OCI-LY3 (cell line): ENCODE measurements around the gene AMOTL1.

Experiments
- H2AFZ ChIP-seq: fragments of 200-600, 300-600 bp; shearing (Covaris generic); 2 replicates; pipeline ENCODE4 v1.6.0; 2014; ENCODE audit warnings: antibody characterized with exemption, low read depth, low read length
- H3K27ac ChIP-seq: fragments of 200-600, 300-600 bp; sonication (generic); 2 replicates; pipeline ENCODE4 v1.5.1; 2014; ENCODE audit warnings: mild to moderate bottlenecking, low read length, moderate library complexity, mixed read lengths
- H3K27me3 ChIP-seq: fragments of 200-600, 300-600 bp; sonication (generic); 2 replicates; pipeline ENCODE4 v1.6.1; 2014; ENCODE audit warnings: low read depth, low read length, mixed read lengths
- H3K36me3 ChIP-seq: fragments of 200-600, 300-600 bp; sonication (generic); replicated peaks from 2 replicates; pipeline ENCODE3; 2014; ENCODE audit warnings: low read depth, low read length, mixed read lengths
- H3K4me1 ChIP-seq: fragments of 300-600, 200-600 bp; sonication (generic); 2 replicates; pipeline ENCODE4 v1.6.1; 2014; ENCODE audit warnings: low read length, mixed read lengths
- H3K4me2 ChIP-seq: fragments of 200-600, 300-600 bp; sonication (generic); 2 replicates; pipeline ENCODE4 v1.6.1; 2014; ENCODE audit warnings: low read length, mixed read lengths
- H3K4me3 ChIP-seq: fragments of 300-600, 200-600 bp; sonication (generic); 2 replicates; pipeline ENCODE4 v1.5.1; 2014; ENCODE audit warnings: antibody characterized with exemption, mild to moderate bottlenecking, low read length, moderate library complexity
- H3K79me2 ChIP-seq: fragments of 300-600, 200-600 bp; shearing (Covaris generic); 2 replicates; pipeline ENCODE4 v1.6.1; 2014; ENCODE audit warnings: mild to moderate bottlenecking, low read length, mixed read lengths
- H3K9ac ChIP-seq: fragments of 300-600, 200-600 bp; shearing (Covaris generic); 2 replicates; pipeline ENCODE4 v1.6.0; 2014; ENCODE audit warnings: mild to moderate bottlenecking, low read length, moderate library complexity
- H3K9me3 ChIP-seq: fragments of 200-600, 300-600 bp; shearing (Covaris generic); 2 replicates; pipeline ENCODE4 v1.6.1; 2014; ENCODE audit warnings: low read length, mixed read lengths; ENCODE audit not compliant: insufficient read depth
- H4K20me1 ChIP-seq: fragments of 200-600, 300-600 bp; sonication (generic); 2 replicates; pipeline ENCODE4 v1.6.1; 2016; ENCODE audit warnings: low read length, mixed read lengths; ENCODE audit not compliant: insufficient read depth
- EZH2phosphoT487 ChIP-seq: fragments of 200-600 bp; shearing (Covaris generic); IDR thresholded peaks from 2 replicates; pipeline ENCODE4 v1.6.1; 2018; ENCODE audit warnings: antibody characterized with exemption, mixed run types, low read depth
- TF ChIP-seq, protein P1 (sequence below): fragments of 200-600, 300-600 bp; sonication (generic); IDR thresholded peaks from 2 replicates; pipeline ENCODE4 v1.5.1; 2014; ENCODE audit warnings: antibody characterized with exemption, low read length, low read depth

AMOTL1 gene

DNA sequence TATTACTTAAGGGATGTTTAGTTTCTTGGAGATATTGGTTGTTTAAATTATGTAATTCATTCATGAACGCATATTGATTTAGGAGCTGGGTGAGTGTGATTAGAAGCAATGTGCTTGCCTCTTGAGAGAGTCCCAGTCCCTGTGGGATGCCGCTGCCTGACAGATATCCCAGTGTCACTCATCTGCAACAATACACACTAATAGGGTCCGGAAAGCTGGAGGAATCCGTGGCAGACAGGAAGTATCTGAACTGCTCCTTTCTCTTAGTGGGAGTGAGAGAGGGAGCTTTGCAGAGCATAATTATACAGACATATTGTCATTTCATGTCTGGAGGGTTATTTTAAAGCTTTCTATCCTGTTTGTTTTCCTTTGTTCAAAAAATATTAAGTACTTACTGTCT is 17.4 kb downstream of the AMOTL1 start:
- Histone ChIP-seq H3K4me2 (no peak overlapping the region), H3K79me2 (peaks cover 84% of the 10 kb centered on the region), H4K20me1 (peaks cover 52% of the 10 kb centered on the region)

DNA sequence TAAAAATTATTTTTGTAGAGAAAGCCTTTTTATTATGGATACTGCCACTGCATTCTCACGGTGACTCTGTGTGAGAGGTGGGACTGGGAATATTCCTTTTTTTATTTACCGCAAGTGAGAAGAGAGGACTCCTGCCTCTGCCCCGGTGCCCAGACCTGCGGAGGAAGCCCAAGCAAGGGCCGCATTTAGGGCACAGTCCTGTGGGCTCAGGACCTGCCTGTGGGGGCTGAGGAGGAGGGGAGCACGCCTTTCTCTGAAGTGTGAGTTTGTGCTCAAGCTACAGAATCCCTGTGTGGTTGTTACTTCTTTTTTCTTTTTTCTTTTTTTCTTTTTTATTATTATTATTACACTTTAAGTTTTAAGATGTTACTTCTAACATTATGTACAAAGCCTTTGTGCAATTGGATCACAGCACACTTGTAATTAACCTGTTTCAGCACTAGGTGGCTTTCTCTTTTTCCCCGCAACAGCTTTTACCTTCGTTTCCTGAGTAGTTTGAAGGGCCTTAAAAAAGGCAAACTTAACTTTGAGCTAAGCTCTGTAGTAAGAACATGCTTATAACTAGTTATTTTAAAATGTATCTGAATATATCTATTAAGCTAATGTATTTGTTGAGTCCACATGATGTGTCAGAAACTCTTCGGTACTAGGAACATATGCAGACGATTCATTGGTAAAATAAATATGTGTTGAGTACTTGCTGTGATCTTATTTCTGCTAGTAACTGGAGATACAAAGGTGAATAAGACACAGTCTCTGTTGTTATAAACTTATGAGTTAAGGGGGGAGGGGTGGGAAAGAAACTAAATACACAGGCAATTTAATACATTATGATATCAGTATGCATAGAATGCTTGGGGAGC is 18.3 kb downstream of the AMOTL1 start:
- no peak overlapping the region for H2AFZ ChIP-seq
- H3K79me2 ChIP-seq, result peaks cover 85% of the 10 kb centered on the region
- H3K4me3 ChIP-seq, result no peak overlapping the region
- no peak overlapping the region for H3K27ac ChIP-seq
- TF ChIP-seq EZH2phosphoT487, result no peak
- TF ChIP-seq, protein P1, sequence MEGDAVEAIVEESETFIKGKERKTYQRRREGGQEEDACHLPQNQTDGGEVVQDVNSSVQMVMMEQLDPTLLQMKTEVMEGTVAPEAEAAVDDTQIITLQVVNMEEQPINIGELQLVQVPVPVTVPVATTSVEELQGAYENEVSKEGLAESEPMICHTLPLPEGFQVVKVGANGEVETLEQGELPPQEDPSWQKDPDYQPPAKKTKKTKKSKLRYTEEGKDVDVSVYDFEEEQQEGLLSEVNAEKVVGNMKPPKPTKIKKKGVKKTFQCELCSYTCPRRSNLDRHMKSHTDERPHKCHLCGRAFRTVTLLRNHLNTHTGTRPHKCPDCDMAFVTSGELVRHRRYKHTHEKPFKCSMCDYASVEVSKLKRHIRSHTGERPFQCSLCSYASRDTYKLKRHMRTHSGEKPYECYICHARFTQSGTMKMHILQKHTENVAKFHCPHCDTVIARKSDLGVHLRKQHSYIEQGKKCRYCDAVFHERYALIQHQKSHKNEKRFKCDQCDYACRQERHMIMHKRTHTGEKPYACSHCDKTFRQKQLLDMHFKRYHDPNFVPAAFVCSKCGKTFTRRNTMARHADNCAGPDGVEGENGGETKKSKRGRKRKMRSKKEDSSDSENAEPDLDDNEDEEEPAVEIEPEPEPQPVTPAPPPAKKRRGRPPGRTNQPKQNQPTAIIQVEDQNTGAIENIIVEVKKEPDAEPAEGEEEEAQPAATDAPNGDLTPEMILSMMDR, result peak; percentile 60
- H3K9me3 ChIP-seq, result no peaks in the 10 kb centered on the region
- no peak overlapping the region for H3K9ac ChIP-seq
- H3K36me3 ChIP-seq, result no peaks in the 10 kb centered on the region
- peaks cover 55% of the 10 kb centered on the region for H4K20me1 ChIP-seq
- H3K4me2 ChIP-seq, result 0 out of 2 replicates have a peak overlapping the region, but pooled peaks have one; percentile 19
- H3K27me3 ChIP-seq, result no peaks in the 10 kb centered on the region
- 0 out of 2 replicates have a peak, but pooled peaks cover 3% of the 10 kb centered on the region for H3K4me1 ChIP-seq

More for the DNA sequence above, 17.4 kb downstream of the AMOTL1 start:
- H3K9ac ChIP-seq, result no peak overlapping the region
- TF ChIP-seq, protein P1, result no peak
- TF ChIP-seq EZH2phosphoT487, result no peak
- H3K36me3 ChIP-seq, result no peaks in the 10 kb centered on the region
- no peaks in the 10 kb centered on the region for H3K9me3 ChIP-seq
- H3K4me3 ChIP-seq, result no peak overlapping the region
- 0 out of 2 replicates have a peak, but pooled peaks cover 3% of the 10 kb centered on the region for H3K4me1 ChIP-seq
- H3K27ac ChIP-seq, result no peak overlapping the region
- H2AFZ ChIP-seq, result no peak overlapping the region
- H3K27me3 ChIP-seq, result no peaks in the 10 kb centered on the region

DNA sequence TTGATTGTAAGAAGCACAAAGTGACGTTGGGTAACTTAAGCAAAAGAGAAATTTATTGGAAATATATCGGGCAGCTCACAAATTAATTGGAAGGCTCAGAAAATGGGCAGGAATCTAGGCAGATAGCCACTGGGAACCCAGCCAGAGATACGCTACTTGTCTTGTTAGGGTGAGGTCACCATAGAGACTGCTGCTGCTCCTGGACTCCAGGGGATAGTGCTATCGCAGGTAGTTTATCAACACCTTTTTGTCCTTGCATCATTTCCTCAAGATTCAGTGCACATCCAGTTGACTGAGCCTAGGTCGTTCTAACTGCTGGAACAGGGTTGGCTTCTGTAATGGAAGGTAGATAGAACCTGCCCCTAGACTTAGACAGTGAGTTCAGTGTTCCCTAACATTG is 19.6 kb downstream of the AMOTL1 start:
- H3K27me3 ChIP-seq, result no peaks in the 10 kb centered on the region
- H3K4me3 ChIP-seq, result no peak overlapping the region
- H3K79me2 ChIP-seq, result peaks cover 85% of the 10 kb centered on the region
- H3K9ac ChIP-seq, result no peak overlapping the region
- no peak for TF ChIP-seq EZH2phosphoT487
- TF ChIP-seq, protein P1, result no peak
- 0 out of 2 replicates have a peak, but pooled peaks cover 3% of the 10 kb centered on the region for H3K4me1 ChIP-seq
- no peak overlapping the region for H3K4me2 ChIP-seq
- peaks cover 58% of the 10 kb centered on the region for H4K20me1 ChIP-seq
- no peak overlapping the region for H2AFZ ChIP-seq
- H3K9me3 ChIP-seq, result no peaks in the 10 kb centered on the region
- H3K27ac ChIP-seq, result no peak overlapping the region
- no peaks in the 10 kb centered on the region for H3K36me3 ChIP-seq

DNA sequence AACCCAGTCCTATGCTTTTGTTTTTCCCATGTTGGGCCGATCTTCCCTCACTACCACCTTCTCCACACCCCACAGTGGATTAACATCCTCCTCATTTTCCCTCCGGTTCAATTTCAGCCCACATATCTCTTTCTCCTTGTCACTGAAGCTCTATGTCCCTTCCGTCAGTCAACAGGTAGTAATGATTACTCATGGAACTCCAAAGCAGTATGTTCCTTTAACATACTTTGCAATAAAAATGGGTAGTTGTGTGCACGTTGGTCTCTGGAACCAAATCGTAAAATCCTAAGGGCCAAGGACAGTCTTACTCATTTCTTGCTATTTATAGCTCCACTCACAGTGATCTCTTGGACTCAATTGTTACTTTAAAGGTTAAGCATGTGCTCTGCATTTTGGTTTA is 20.2 kb downstream of the AMOTL1 start:
- Histone ChIP-seq H4K20me1 (peaks cover 60% of the 10 kb centered on the region), H3K4me1 (0 out of 2 replicates have a peak, but pooled peaks cover 3% of the 10 kb centered on the region), H3K9me3 (no peaks in the 10 kb centered on the region), H3K4me2 (no peak overlapping the region), H3K27ac (no peak overlapping the region), H2AFZ (no peak overlapping the region), H3K36me3 (no peaks in the 10 kb centered on the region), H3K4me3 (no peak overlapping the region), H3K27me3 (no peaks in the 10 kb centered on the region), H3K79me2 (peaks cover 85% of the 10 kb centered on the region), H3K9ac (no peak overlapping the region)
- no peak for TF ChIP-seq EZH2phosphoT487
